ENCODE data around the gene SRP9.
A peak's percentile ranks its signal among the peaks of the same experiment; 100 is the strongest.

The SRP9 gene

DNA sequence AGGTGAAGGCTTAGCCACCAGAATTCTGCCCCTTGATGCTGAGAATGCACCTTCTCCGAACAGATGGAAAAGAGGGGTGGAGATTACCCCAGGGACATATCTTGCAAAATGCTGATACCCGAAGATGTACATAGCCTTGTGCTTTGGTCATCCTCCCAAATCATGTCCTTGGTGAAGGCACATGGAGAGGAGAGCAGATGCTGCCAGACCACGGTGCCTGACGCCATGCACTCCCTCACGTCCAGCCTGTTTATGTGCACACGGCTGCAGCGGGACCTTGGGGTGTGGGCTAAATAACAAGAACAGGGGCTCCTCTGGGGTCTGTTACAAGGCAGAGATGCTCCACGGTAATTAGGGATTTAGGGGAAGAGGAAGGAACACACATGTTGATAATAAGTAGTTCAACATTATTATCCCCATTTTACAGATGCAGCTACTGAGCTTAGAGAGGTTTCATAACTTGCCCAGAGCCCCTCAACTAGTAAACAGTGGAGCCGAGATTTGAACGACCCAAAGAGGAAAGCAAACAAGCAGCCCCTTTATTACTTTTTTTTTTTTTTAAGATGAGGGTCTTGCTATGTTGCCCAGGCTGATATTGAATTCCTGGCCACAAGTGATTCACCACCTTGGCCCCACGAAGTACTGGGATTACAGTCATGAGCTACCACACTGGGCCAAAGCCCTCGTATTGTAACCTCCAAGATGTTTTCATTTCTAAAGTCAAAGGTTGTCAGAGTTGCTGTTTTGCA is 45.2 kb downstream of the SRP9 start:
- Histone ChIP-seq H3K27me3 (ENCODE audit: insufficient read depth, low read depth, severe bottlenecking) (no peaks in the 10 kb centered on the region), H3K9me3 (ENCODE audit: severe bottlenecking) (no peaks in the 10 kb centered on the region), H3K36me3 (no peaks in the 10 kb centered on the region), H3K27ac (no peak overlapping the region), H3K4me3 (ENCODE audit: low read depth, low read length) (no peak overlapping the region)
- no peak for DNase-seq
- TF ChIP-seq, protein P1, sequence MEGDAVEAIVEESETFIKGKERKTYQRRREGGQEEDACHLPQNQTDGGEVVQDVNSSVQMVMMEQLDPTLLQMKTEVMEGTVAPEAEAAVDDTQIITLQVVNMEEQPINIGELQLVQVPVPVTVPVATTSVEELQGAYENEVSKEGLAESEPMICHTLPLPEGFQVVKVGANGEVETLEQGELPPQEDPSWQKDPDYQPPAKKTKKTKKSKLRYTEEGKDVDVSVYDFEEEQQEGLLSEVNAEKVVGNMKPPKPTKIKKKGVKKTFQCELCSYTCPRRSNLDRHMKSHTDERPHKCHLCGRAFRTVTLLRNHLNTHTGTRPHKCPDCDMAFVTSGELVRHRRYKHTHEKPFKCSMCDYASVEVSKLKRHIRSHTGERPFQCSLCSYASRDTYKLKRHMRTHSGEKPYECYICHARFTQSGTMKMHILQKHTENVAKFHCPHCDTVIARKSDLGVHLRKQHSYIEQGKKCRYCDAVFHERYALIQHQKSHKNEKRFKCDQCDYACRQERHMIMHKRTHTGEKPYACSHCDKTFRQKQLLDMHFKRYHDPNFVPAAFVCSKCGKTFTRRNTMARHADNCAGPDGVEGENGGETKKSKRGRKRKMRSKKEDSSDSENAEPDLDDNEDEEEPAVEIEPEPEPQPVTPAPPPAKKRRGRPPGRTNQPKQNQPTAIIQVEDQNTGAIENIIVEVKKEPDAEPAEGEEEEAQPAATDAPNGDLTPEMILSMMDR (IDR thresholded peaks at IDR 0.05; ENCODE audit: low read depth, low read length), result no peak

DNA sequence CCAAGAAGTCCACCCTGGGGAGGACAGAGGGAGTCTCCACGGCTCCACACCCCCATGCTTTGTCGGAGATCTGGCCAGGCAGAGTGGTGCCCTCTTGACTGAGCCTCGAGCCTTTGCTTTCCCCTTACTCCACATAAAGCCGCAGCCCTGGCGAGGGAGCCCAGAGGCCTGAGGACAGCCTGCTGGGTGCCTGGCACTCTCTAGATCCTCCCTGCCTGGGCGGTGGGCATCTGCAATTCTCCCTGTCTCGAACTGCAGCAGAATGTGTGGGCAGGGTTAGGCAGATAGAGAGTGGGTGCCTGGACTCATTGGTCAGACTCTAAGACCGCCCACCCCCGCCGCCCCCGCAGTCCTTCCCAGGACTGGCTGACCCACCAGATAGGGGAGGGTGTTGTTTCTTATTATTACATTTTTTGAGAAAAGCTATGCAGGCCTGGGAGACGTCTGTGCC is 46.2 kb downstream of the SRP9 start:
- TF ChIP-seq, protein P1 (IDR thresholded peaks at IDR 0.05; ENCODE audit: low read depth, low read length), result no peak
- Histone ChIP-seq H3K4me3 (ENCODE audit: low read depth, low read length) (no peak overlapping the region), H3K9me3 (ENCODE audit: severe bottlenecking) (no peaks in the 10 kb centered on the region), H3K27ac (no peak overlapping the region), H3K36me3 (no peaks in the 10 kb centered on the region), H3K27me3 (ENCODE audit: insufficient read depth, low read depth, severe bottlenecking) (no peaks in the 10 kb centered on the region)
- no peak for DNase-seq

GRCh38 chr1:225824533-225824941 is 46.9 kb downstream of the SRP9 start:
- H3K36me3 ChIP-seq, result no peaks in the 10 kb centered on the region
- H3K27me3 ChIP-seq (ENCODE audit: insufficient read depth, low read depth, severe bottlenecking), result no peaks in the 10 kb centered on the region
- TF ChIP-seq, protein P1 (IDR thresholded peaks at IDR 0.05; ENCODE audit: low read depth, low read length), result no peak
- H3K27ac ChIP-seq, result peak overlapping the region; percentile 64
- 0 out of 2 replicates have a peak overlapping the region, but pooled peaks have one; percentile 10 for H3K4me3 ChIP-seq (ENCODE audit: low read depth, low read length)
- DNase-seq, result peak; percentile 25
- H3K9me3 ChIP-seq (ENCODE audit: severe bottlenecking), result no peaks in the 10 kb centered on the region

GRCh38 chr1:225825078-225825477 is 47.5 kb downstream of the SRP9 start:
- no peak for DNase-seq

DNA sequence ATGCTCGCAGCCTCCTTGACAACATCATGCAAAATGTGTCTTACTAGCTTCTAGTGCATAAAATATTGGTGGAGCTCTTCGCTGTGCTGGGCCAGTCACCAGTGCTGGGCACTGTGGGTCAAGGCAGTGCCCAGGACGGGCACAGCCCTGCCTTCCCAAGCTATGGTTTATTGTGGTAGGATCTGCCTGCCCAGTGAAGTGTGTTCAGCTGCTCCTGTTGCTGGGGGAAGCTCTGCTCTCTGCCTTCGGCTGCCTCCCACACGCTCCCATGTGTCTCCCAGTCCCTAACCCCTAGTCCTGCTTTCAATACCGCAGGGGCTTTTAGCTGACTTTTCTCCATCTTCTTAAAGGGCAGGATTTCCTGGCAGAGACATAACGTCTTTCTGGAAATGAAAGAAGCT is 48.0 kb downstream of the SRP9 start:
- no peaks in the 10 kb centered on the region for H3K27me3 ChIP-seq (ENCODE audit: insufficient read depth, low read depth, severe bottlenecking)
- H3K27ac ChIP-seq, result no peak overlapping the region
- H3K4me3 ChIP-seq (ENCODE audit: low read depth, low read length), result no peak overlapping the region
- no peak for DNase-seq
- no peaks in the 10 kb centered on the region for H3K9me3 ChIP-seq (ENCODE audit: severe bottlenecking)
- TF ChIP-seq, protein P1 (IDR thresholded peaks at IDR 0.05; ENCODE audit: low read depth, low read length), result no peak
- no peaks in the 10 kb centered on the region for H3K36me3 ChIP-seq

More at GRCh38 chr1:225825078-225825477, 47.5 kb downstream of the SRP9 start:
- Histone ChIP-seq H3K27ac (peak overlapping the region; percentile 64; the same call in 1 of the 2 replicates), H3K9me3 (ENCODE audit: severe bottlenecking) (no peaks in the 10 kb centered on the region), H3K36me3 (no peaks in the 10 kb centered on the region), H3K27me3 (ENCODE audit: insufficient read depth, low read depth, severe bottlenecking) (no peaks in the 10 kb centered on the region), H3K4me3 (ENCODE audit: low read depth, low read length) (no peak overlapping the region)
- TF ChIP-seq, protein P1 (IDR thresholded peaks at IDR 0.05; ENCODE audit: low read depth, low read length), result no peak

Measured in WERI-Rb-1 (cell line).